Large intestine (tissue), 3 donors: ENCODE measurements around the gene PSD2. TPM values are rescaled to one million over a fixed set of nuclear protein-coding genes. Genes with fewer than 3 reads are reported as not detected.

Experiments
- DNase-seq, 2 donors: peaks; one replicate each; pipeline versions ENCODE4 v3.0.0 to v3.0.0-alpha.2; 2013
- H3K27ac ChIP-seq: one replicate; pipeline ENCODE4 v1.5.1; 2013; ENCODE audit warnings: low read length
- H3K27me3 ChIP-seq: 2 replicates; pipeline ENCODE4 v1.6.1; 2013; ENCODE audit warnings: low read length; ENCODE audit not compliant: control insufficient read depth, insufficient read depth
- H3K36me3 ChIP-seq: 2 replicates; pipeline ENCODE4 v1.6.1; 2013; ENCODE audit warnings: low read length; ENCODE audit not compliant: control insufficient read depth, insufficient read depth
- H3K4me1 ChIP-seq: one replicate; pipeline ENCODE4 v1.6.1; 2013; ENCODE audit warnings: low read length; ENCODE audit not compliant: control insufficient read depth, insufficient read depth
- H3K4me3 ChIP-seq: one replicate; pipeline ENCODE4 v1.5.1; 2013; ENCODE audit warnings: low read length
- H3K9me3 ChIP-seq: one replicate; pipeline ENCODE4 v1.6.1; 2013; ENCODE audit warnings: mild to moderate bottlenecking, low read depth, low read length, moderate library complexity; ENCODE audit not compliant: control insufficient read depth
- WGBS: methylation state at CpG from one replicate; pipeline ENCODE4 v1.1.5; 2013; ENCODE audit warnings: low lambda C conversion rate; ENCODE audit not compliant: insufficient coverage; 5-methylcytosine and 5-hydroxymethylcytosine counted together
- polyA plus RNA-seq: library from polyadenylated mRNA; unstranded; fragments of 120-200 nt; gene quantifications from one replicate; pipeline ENCODE4 v1.2.1, GENCODE V29; 2013

The PSD2 gene
- polyA plus RNA-seq, 1 donor: 0.99 TPM

GRCh38 chr5:139877129-139877597 lies 81.6 kb downstream of the PSD2 start:
- WGBS: no CpG with 5 or more reads among the region's 6 CpGs
- Histone ChIP-seq H3K27ac (no peak overlapping the region), H3K27me3 (peaks cover 39% of the 10 kb centered on the region), H3K4me3 (no peak overlapping the region), H3K36me3 (no peaks in the 10 kb centered on the region), H3K9me3 (no peaks in the 10 kb centered on the region), H3K4me1 (peaks cover 5% of the 10 kb centered on the region)
- no peak for DNase-seq

- DNase-seq: no peak
- no peaks in the 10 kb centered on the region for H3K36me3 ChIP-seq
- peaks cover 5% of the 10 kb centered on the region for H3K4me1 ChIP-seq
- no peak overlapping the region for H3K27ac ChIP-seq
- peaks cover 31% of the 10 kb centered on the region for H3K27me3 ChIP-seq
- H3K4me3 ChIP-seq: no peak overlapping the region
- WGBS: no CpG with 5 or more reads among the region's 3 CpGs
- H3K9me3 ChIP-seq: no peaks in the 10 kb centered on the region
These were observed 82.5 kb downstream of the PSD2 start for GRCh38 chr5:139878093-139878492.

DNA sequence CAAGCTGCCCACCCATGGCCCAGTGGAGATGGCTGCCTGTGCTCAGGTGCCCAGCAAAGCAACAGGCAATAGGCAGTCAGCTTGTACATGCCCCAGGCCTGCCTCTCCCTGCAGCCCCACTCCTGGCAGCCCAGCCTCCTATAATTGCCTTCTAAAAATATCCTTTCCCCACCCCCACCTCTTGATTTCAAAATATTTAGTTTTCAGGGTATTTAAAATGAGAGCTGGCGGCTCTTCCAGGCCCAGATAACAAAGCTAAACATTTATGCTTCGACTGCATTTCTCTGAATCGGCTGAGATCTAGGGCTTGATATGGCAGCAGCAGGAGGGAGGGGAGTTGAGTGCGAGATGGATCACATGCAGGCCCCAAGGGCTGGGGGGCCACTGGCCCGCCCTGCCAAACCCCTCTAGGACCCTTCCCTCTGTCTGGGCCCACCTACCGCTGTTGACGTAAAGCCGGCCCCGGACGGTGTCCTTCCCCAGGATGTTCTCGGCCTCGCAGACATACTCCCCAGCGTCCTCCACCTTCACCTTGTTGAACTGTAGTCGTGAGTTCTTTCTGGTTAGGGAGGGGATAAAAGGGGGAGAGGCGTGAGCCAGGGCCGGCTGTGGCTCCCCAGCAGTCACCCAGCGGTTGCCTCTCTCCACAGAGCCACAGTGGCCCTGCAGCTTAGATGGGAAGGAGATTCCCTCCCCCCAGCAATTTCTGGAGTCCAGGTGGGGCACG lies 85.0 kb downstream of the PSD2 start:
- H3K9me3 ChIP-seq: no peaks in the 10 kb centered on the region
- WGBS: no CpG with 5 or more reads among the region's 18 CpGs
- H3K36me3 ChIP-seq: no peaks in the 10 kb centered on the region
- no peak overlapping the region for H3K4me3 ChIP-seq
- DNase-seq: peak in 1 of 2 donors; percentile 30
- H3K27me3 ChIP-seq: peaks cover 28% of the 10 kb centered on the region
- H3K4me1 ChIP-seq: peaks cover 5% of the 10 kb centered on the region
- peak overlapping the region; percentile 47 for H3K27ac ChIP-seq

DNA sequence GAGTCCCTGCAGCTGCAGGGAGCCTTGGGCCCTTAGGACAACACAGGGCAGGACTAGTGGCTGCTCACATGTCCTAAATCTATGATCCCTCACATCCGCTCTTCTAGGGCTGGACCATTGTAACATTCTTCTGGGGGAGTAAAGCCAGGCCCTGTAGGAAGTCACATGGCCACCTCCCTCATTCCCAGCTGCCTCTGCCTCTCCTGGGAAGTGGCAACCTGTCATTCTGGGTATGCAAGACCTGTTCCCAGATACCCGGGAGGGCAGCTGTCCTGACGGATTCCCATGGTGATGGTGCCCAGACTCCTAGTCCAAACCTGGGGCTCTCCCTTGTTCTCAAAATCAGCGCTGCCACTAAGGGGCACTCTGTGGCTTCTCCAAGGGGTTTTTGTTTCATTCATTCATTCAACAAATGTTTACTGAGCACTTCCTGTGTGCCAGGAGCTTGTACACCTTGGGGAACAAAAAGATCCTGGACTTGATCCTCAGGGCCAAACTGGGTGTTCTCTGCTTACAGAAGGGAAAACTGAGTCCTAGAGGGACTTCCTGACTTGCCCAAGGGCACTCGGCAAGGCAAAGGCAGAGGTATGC lies 85.6 kb downstream of the PSD2 start:
- Histone ChIP-seq H3K9me3 (no peaks in the 10 kb centered on the region), H3K27ac (peak overlapping the region; percentile 47), H3K36me3 (no peaks in the 10 kb centered on the region), H3K4me1 (peaks cover 5% of the 10 kb centered on the region), H3K27me3 (peaks cover 28% of the 10 kb centered on the region), H3K4me3 (no peak overlapping the region)
- no CpG with 5 or more reads among the region's 5 CpGs for WGBS
- DNase-seq: no peak

- no peaks in the 10 kb centered on the region for H3K36me3 ChIP-seq
- WGBS: no CpG with 5 or more reads among the region's 3 CpGs
- H3K9me3 ChIP-seq: no peaks in the 10 kb centered on the region
- peaks cover 5% of the 10 kb centered on the region for H3K4me1 ChIP-seq
- no peak overlapping the region for H3K27ac ChIP-seq
- no peak overlapping the region for H3K4me3 ChIP-seq
- peaks cover 28% of the 10 kb centered on the region for H3K27me3 ChIP-seq
- DNase-seq: no peak
These were observed 86.7 kb downstream of the PSD2 start for GRCh38 chr5:139882316-139882715.

DNA sequence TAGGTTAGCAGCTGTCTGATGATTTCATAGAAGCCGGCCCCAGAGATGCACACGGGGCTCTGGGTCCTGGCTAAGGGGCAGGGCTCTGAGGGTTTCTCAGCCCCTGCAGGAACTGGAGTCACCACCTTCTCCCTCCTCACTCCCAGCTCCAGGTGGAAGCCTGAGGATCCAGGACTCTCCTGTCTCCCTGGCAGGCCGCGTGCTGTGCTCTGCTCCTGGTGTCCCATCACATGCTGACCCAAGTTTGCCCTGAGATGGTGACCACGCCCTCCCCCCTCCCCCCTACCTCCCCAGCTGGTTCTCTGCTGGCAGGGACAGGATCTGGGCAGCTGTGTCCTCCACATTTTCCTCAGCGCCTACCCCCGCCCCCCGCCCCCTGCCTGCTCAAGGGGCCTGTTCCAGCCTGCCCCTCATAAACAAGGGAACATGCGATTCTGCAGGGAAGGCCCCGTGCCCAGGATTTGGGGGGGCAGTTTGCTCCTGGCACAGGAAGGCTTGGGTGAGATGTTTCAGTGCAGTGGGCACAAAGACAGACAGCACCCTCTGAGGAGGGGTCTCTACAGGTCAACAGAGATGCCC lies 87.4 kb downstream of the PSD2 start:
- no CpG with 5 or more reads among the region's 10 CpGs for WGBS
- H3K9me3 ChIP-seq: no peaks in the 10 kb centered on the region
- H3K27me3 ChIP-seq: peaks cover 28% of the 10 kb centered on the region
- H3K27ac ChIP-seq: no peak overlapping the region
- H3K4me3 ChIP-seq: no peak overlapping the region
- H3K36me3 ChIP-seq: no peaks in the 10 kb centered on the region
- peaks cover 5% of the 10 kb centered on the region for H3K4me1 ChIP-seq
- DNase-seq: no peak

GRCh38 chr5:139884144-139884543 lies 88.5 kb downstream of the PSD2 start:
- WGBS: no CpG with 5 or more reads among the region's 3 CpGs
- H3K9me3 ChIP-seq: no peaks in the 10 kb centered on the region
- H3K27ac ChIP-seq: no peak overlapping the region
- no peak overlapping the region for H3K4me3 ChIP-seq
- no peak for DNase-seq
- peaks cover 5% of the 10 kb centered on the region for H3K4me1 ChIP-seq
- H3K27me3 ChIP-seq: peaks cover 31% of the 10 kb centered on the region
- no peaks in the 10 kb centered on the region for H3K36me3 ChIP-seq

- Histone ChIP-seq H3K4me1 (peaks cover 5% of the 10 kb centered on the region), H3K36me3 (no peaks in the 10 kb centered on the region), H3K27ac (no peak overlapping the region), H3K27me3 (peaks cover 29% of the 10 kb centered on the region), H3K9me3 (no peaks in the 10 kb centered on the region), H3K4me3 (no peak overlapping the region)
- 18% methylated on average over 3 of the region's 3 CpGs for WGBS
- no peak for DNase-seq
These were observed 89.1 kb downstream of the PSD2 start for GRCh38 chr5:139884734-139885133.

- no peak overlapping the region for H3K27ac ChIP-seq
- no peaks in the 10 kb centered on the region for H3K9me3 ChIP-seq
- 100% methylated on average over 2 of the region's 15 CpGs for WGBS
- no peak for DNase-seq
- H3K36me3 ChIP-seq: no peaks in the 10 kb centered on the region
- H3K4me3 ChIP-seq: no peak overlapping the region
- H3K4me1 ChIP-seq: peaks cover under 1% of the 10 kb centered on the region
- peaks cover 23% of the 10 kb centered on the region for H3K27me3 ChIP-seq
These were observed 89.7 kb downstream of the PSD2 start for GRCh38 chr5:139885172-139885856.

DNA sequence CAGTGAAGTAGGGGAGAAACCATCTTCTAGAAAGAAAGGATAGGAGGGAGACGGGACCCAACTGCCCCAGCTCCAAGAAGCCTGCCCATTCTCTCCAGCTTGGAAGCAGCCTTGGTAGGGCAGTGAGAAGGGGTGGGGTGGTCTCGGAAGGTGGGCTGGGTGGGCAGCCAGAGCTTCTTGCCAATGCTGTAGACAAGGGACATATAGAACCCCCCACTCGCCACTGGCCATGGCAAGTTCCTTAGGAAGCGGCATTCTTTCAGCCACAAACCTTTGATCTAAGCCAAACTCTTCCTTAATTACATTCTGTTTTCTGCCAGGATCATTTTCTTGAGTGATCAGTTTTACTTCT lies 90.2 kb downstream of the PSD2 start:
- H3K9me3 ChIP-seq: no peaks in the 10 kb centered on the region
- WGBS: 100% methylated on average over 1 of the region's 4 CpGs
- peaks cover 22% of the 10 kb centered on the region for H3K27me3 ChIP-seq
- H3K4me1 ChIP-seq: no peaks in the 10 kb centered on the region
- no peak overlapping the region for H3K27ac ChIP-seq
- H3K36me3 ChIP-seq: no peaks in the 10 kb centered on the region
- no peak overlapping the region for H3K4me3 ChIP-seq
- no peak for DNase-seq
